Endodermal cell (in vitro differentiated cells): Measurements from ENCODE around the gene ZNF516. TPM values are rescaled to one million over a fixed set of nuclear protein-coding genes. Genes with fewer than 3 reads are reported as not detected.
A peak's percentile ranks its signal among the peaks of the same experiment; 100 is the strongest.

Experiments
- DNase-seq: peaks from one replicate; pipeline ENCODE4 v3.0.0-alpha.2; 2017
- H3K27ac ChIP-seq: 2 replicates; pipeline ENCODE4 v1.5.1; 2013; ENCODE audit warnings: mild to moderate bottlenecking, low read depth, low read length, moderate library complexity
- H3K27me3 ChIP-seq: 2 replicates; pipeline ENCODE4 v1.6.1; 2013; ENCODE audit warnings: mild to moderate bottlenecking, low read length, moderate library complexity; ENCODE audit not compliant: insufficient read depth, control insufficient read depth, poor library complexity, severe bottlenecking
- H3K36me3 ChIP-seq: 2 replicates; pipeline ENCODE4 v1.7.0; 2013; ENCODE audit warnings: mild to moderate bottlenecking, low read length, moderate library complexity; ENCODE audit not compliant: control insufficient read depth, insufficient read depth
- H3K4me1 ChIP-seq: one replicate; pipeline ENCODE4 v1.7.0; 2013; ENCODE audit warnings: low read length; ENCODE audit not compliant: control insufficient read depth, insufficient read depth
- H3K4me3 ChIP-seq: 2 replicates; pipeline ENCODE4 v1.5.1; 2013; ENCODE audit warnings: mild to moderate bottlenecking, low read length, moderate library complexity
- H3K9ac ChIP-seq: 2 replicates; pipeline ENCODE4 v1.6.1; 2013; ENCODE audit warnings: mild to moderate bottlenecking, low read length, moderate library complexity; ENCODE audit not compliant: poor library complexity, severe bottlenecking; ENCODE audit errors: extremely low read depth
- H3K9me3 ChIP-seq: 2 replicates; pipeline ENCODE4 v1.6.1; 2013; ENCODE audit warnings: mild to moderate bottlenecking, low read length, moderate library complexity; ENCODE audit not compliant: control insufficient read depth
- H3K27ac Mint-ChIP-seq: 2 replicates; pipeline ENCODE4 v1.8.0; 2020; ENCODE audit warnings: mixed read lengths
- H3K27me3 Mint-ChIP-seq: 2 replicates; pipeline ENCODE4 v1.8.0; 2021; ENCODE audit warnings: mild to moderate bottlenecking, mixed read lengths; ENCODE audit not compliant: insufficient read depth
- H3K36me3 Mint-ChIP-seq: 2 replicates; pipeline ENCODE4 v1.8.0; 2020; ENCODE audit warnings: low read depth, mixed read lengths
- H3K4me1 Mint-ChIP-seq: 2 replicates; pipeline ENCODE4 v1.8.0; 2020; ENCODE audit warnings: mixed read lengths
- H3K4me3 Mint-ChIP-seq: 2 replicates; pipeline ENCODE4 v1.8.0; 2020; ENCODE audit warnings: mild to moderate bottlenecking, moderate library complexity, mixed read lengths
- H3K9me3 Mint-ChIP-seq: 2 replicates; pipeline ENCODE4 v1.8.0; 2020; ENCODE audit warnings: mild to moderate bottlenecking, mixed read lengths
- CTCF ChIP-seq: fragments of 200-600 bp; sonication (generic); conservative IDR thresholded peaks from 2 replicates; pipeline ENCODE4 v1.5.0; 2021; ENCODE audit warnings: antibody characterized with exemption, mild to moderate bottlenecking
- WGBS, 2 experiments: methylation state at CpG; one replicate each; pipeline versions ENCODE4 v1.1.5 to v1.1.7; 2013; ENCODE audit warnings: missing lambda C conversion rate in 2 of 2, mixed read lengths in 1 of 2; ENCODE audit not compliant: insufficient coverage in 1 of 2, insufficient read length in 1 of 2; 5-methylcytosine and 5-hydroxymethylcytosine counted together
- total RNA-seq, 2 donors: library from RNA; stranded (reverse); fragmentation: NEBNext Ultra II Directional in 1 of 2; extraction: Animal tissue kit (Norgen Biotek cat#: 25700) in 1 of 2; gene quantifications; 2 replicates in 1 of 2; 3 replicates in 1 of 2; pipeline ENCODE4 v1.2.1, GENCODE V29; 2021

ZNF516 gene
- total RNA-seq, 2 donors from 2014 or later, result 60.2 to 77.9 TPM

GRCh38 chr18:76454418-76454817 is 40.6 kb downstream of the ZNF516 start:
- H3K4me1 Mint-ChIP-seq, result peaks cover 88% of the 10 kb centered on the region
- H3K27me3 Mint-ChIP-seq, result peaks cover 6% of the 10 kb centered on the region
- Histone ChIP-seq H3K9me3 (no peaks in the 10 kb centered on the region), H3K4me3 (peak overlapping the region; percentile 12), H3K27ac (no peak overlapping the region), H3K4me1 (peaks cover 41% of the 10 kb centered on the region), H3K27me3 (no peaks in the 10 kb centered on the region), H3K9ac (no peak overlapping the region), H3K36me3 (peaks cover 6% of the 10 kb centered on the region)
- no peak for DNase-seq
- no peak overlapping the region for H3K27ac Mint-ChIP-seq
- WGBS, 2 experiments, result 41 to 50% methylated on average over 1 of the region's 1 CpG
- no peak for TF ChIP-seq CTCF
- H3K4me3 Mint-ChIP-seq, result no peak overlapping the region
- peaks cover 5% of the 10 kb centered on the region for H3K36me3 Mint-ChIP-seq
- no peaks in the 10 kb centered on the region for H3K9me3 Mint-ChIP-seq

GRCh38 chr18:76453932-76454331 is 41.1 kb downstream of the ZNF516 start:
- Histone ChIP-seq H3K9me3 (no peaks in the 10 kb centered on the region), H3K27ac (peak overlapping the region; percentile 40), H3K9ac (no peak overlapping the region), H3K36me3 (peaks cover 6% of the 10 kb centered on the region), H3K4me3 (peak overlapping the region; percentile 12), H3K27me3 (no peaks in the 10 kb centered on the region), H3K4me1 (peaks cover 41% of the 10 kb centered on the region)
- no peak for TF ChIP-seq CTCF
- 74 to 92% methylated on average over 3 to 4 of the region's 5 CpGs for WGBS, 2 experiments
- DNase-seq, result no peak
- Mint-ChIP-seq H3K27ac (no peak overlapping the region), H3K36me3 (peaks cover 4% of the 10 kb centered on the region), H3K9me3 (no peaks in the 10 kb centered on the region), H3K4me1 (peaks cover 92% of the 10 kb centered on the region), H3K4me3 (no peak overlapping the region), H3K27me3 (peaks cover 6% of the 10 kb centered on the region)

- no peaks in the 10 kb centered on the region for H3K9me3 Mint-ChIP-seq
- H3K4me1 ChIP-seq, result peaks cover 36% of the 10 kb centered on the region
- H3K4me1 Mint-ChIP-seq, result peaks cover 92% of the 10 kb centered on the region
- WGBS, 2 experiments, result 34 to 59% methylated on average over 6 to 7 of the region's 7 CpGs
- peak overlapping the region; percentile 76 for H3K4me3 ChIP-seq
- no peak for TF ChIP-seq CTCF
- H3K9me3 ChIP-seq, result no peaks in the 10 kb centered on the region
- H3K27ac Mint-ChIP-seq, result no peak overlapping the region
- peaks cover 6% of the 10 kb centered on the region for H3K27me3 Mint-ChIP-seq
- no peak overlapping the region for H3K4me3 Mint-ChIP-seq
- H3K9ac ChIP-seq, result no peak overlapping the region
- peak; percentile 38 for DNase-seq
- no peaks in the 10 kb centered on the region for H3K36me3 Mint-ChIP-seq
- no peaks in the 10 kb centered on the region for H3K27me3 ChIP-seq
- peak overlapping the region; percentile 34 for H3K27ac ChIP-seq
- H3K36me3 ChIP-seq, result no peaks in the 10 kb centered on the region
These were observed 41.9 kb downstream of the ZNF516 start for GRCh38 chr18:76453057-76453561.
